22Rv1 (cell line): ENCODE measurements around the gene NUDT1.
A peak's percentile ranks its signal among the peaks of the same experiment; 100 is the strongest.

Experiments used
- H3K27ac ChIP-seq: fragments of 450-650 bp; 2 replicates; pipeline ENCODE4 v1.5.1; 2017
- ZFX ChIP-seq: fragments of 450-650 bp; IDR thresholded peaks from 2 replicates; pipeline ENCODE4 v1.6.1; 2017; ENCODE audit warnings: antibody characterized with exemption, borderline replicate concordance
- TF ChIP-seq, protein P1 (sequence below): fragments of 450-650 bp; IDR thresholded peaks from 2 replicates; pipeline ENCODE4 v1.5.1; 2017; ENCODE audit warnings: mild to moderate bottlenecking

NUDT1 gene

GRCh38 chr7:2263176-2263575, 21.1 kb downstream of the NUDT1 start:
- TF ChIP-seq, protein P1, sequence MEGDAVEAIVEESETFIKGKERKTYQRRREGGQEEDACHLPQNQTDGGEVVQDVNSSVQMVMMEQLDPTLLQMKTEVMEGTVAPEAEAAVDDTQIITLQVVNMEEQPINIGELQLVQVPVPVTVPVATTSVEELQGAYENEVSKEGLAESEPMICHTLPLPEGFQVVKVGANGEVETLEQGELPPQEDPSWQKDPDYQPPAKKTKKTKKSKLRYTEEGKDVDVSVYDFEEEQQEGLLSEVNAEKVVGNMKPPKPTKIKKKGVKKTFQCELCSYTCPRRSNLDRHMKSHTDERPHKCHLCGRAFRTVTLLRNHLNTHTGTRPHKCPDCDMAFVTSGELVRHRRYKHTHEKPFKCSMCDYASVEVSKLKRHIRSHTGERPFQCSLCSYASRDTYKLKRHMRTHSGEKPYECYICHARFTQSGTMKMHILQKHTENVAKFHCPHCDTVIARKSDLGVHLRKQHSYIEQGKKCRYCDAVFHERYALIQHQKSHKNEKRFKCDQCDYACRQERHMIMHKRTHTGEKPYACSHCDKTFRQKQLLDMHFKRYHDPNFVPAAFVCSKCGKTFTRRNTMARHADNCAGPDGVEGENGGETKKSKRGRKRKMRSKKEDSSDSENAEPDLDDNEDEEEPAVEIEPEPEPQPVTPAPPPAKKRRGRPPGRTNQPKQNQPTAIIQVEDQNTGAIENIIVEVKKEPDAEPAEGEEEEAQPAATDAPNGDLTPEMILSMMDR: no peak
- no peak for TF ChIP-seq ZFX
- H3K27ac ChIP-seq: no peak overlapping the region

DNA sequence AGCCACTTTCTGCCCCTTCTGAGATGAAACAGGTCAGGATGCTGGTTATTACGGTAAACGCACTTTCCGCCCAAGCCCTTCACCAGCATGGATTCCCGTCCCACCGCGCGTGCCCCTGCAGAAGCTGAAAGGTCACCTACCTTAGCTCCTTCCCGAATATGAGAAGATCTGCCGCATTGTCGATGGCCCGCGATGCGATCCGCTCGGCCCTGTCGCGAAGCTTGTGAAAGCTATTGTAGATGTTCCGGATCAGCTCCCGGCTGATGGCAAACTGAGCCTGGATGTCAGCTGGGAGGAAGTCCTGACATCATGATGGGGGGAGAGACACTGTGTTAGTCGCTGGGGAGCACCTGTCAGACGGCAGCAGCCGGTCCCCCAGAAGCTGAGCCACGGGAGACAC, 22.1 kb downstream of the NUDT1 start:
- no peak overlapping the region for H3K27ac ChIP-seq
- TF ChIP-seq, protein P1: no peak
- no peak for TF ChIP-seq ZFX

- H3K27ac ChIP-seq: no peak overlapping the region
- TF ChIP-seq, protein P1: no peak
- TF ChIP-seq ZFX: no peak
Measured at GRCh38 chr7:2266911-2267310, 24.9 kb downstream of the NUDT1 start.

- H3K27ac ChIP-seq: peak overlapping the region; percentile 32
Measured at GRCh38 chr7:2269089-2269990, 27.3 kb downstream of the NUDT1 start.

- no peak for TF ChIP-seq ZFX
- TF ChIP-seq, protein P1: no peak
- H3K27ac ChIP-seq: peak overlapping the region; percentile 32; the same call in 1 of the 2 replicates
Measured at GRCh38 chr7:2269991-2270460, 28.0 kb downstream of the NUDT1 start.

GRCh38 chr7:2270495-2270894, 28.5 kb downstream of the NUDT1 start:
- TF ChIP-seq ZFX: no peak
- TF ChIP-seq, protein P1: no peak
- no peak overlapping the region for H3K27ac ChIP-seq

DNA sequence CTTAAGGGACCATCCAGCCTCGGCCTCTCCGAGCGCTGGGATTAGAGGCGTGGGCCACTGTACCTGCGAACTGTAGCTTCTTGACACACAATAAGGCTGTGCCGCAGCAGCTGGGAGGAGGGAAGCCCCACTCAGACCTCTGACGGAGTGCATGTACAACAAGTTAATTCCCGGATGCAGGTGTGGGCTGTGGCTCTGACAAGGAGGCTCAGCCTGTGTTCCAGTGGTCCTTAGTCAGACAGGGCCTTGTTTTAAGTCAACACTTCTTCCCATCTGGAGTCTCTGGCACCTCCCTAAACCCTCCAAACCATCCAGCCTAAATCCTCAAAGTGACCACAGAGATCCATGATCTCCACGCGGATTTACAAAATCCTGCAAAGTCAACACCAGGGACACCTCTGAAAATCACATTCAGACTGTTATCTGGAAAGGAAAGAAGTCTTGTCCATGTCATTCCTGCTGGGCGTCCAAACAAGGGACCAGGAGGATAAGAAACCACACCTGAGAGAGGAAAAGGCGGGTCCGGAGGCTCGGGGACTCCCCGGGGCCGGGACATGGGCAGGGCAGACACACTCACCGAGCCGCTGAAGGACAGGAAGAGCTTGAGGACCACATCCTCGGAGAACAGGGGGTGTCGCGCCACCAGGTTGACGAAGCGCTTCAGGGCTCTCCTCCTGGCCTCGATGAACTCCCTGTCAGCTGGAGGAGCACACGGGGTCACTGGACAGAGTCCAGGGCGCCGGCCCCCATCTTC, 29.4 kb downstream of the NUDT1 start:
- TF ChIP-seq ZFX: no peak
- TF ChIP-seq, protein P1: no peak

More for the DNA sequence above, 29.4 kb downstream of the NUDT1 start:
- H3K27ac ChIP-seq: no peak overlapping the region
